Measurements from ENCODE around the gene IFNLR1.

DNA sequence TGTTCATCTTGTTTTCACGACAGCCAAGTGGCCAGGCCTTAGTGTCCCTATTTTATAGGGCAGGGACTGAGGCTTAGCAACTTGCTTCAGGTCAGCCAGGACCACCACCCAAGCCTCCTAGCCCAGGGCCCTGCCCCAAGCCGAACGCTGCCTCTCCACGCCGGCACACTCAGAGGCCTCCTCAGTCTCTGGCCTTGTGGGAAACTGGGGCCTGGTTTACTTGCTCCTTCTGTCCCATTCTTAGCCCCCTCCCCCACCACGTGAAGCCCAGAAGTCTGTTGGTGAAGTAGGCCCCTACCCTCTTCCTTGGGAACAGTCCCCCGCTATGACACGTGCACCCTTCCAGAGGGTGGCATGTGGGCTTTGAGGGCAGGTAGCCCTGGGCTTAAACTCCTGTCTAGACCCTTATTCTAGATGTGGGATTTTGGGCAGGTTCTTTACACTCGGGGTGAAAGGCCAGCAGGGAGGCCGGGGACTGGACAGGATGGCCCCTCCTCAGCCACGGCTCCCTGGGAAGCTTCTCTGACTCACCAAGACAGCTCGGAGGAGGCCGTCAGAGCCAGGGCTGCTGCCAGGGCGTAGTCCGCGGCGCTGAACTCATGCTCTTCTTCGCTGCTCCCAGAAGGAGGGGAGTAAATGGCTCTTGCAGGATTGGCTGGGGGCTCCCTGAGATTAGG, 79.5 kb downstream of the IFNLR1 start:
- TF ChIP-seq CEBPB (IDR thresholded peaks at IDR 0.05) (no peak), EGR1 (IDR thresholded peaks at IDR 0.05) (no peak), EP300 (IDR thresholded peaks at IDR 0.05; ENCODE audit: borderline replicate concordance) (no peak), TEAD4 (IDR thresholded peaks at IDR 0.05) (no peak), RAD21 (IDR thresholded peaks at IDR 0.05; ENCODE audit: low read depth) (no peak), REST (IDR thresholded peaks at IDR 0.05; ENCODE audit: low read depth) (no peak), TAF1 (IDR thresholded peaks at IDR 0.05; ENCODE audit: low read depth) (no peak), YY1 (IDR thresholded peaks at IDR 0.05; ENCODE audit: low read depth) (no peak), MAX (IDR thresholded peaks at IDR 0.05) (no peak)
- TF ChIP-seq, protein P1, sequence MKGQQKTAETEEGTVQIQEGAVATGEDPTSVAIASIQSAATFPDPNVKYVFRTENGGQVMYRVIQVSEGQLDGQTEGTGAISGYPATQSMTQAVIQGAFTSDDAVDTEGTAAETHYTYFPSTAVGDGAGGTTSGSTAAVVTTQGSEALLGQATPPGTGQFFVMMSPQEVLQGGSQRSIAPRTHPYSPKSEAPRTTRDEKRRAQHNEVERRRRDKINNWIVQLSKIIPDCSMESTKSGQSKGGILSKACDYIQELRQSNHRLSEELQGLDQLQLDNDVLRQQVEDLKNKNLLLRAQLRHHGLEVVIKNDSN (IDR thresholded peaks at IDR 0.05) = no peak
